Caco-2 (cell line): ENCODE measurements around the gene KRT37. TPM values are rescaled to one million over a fixed set of nuclear protein-coding genes. Genes with fewer than 3 reads are reported as not detected.
A peak's percentile ranks its signal among the peaks of the same experiment; 100 is the strongest.

Experiments used
- BruUV-seq: library from RNA; stranded (reverse); fragments of 400-500 nt; replicated peaks from 2 replicates; lab custom pipeline; 2021; lab: Mats Ljungman, UMichigan
- CTCF ChIA-PET: fragments of 300-600 bp; sonication (Branson Sonifier 250); formaldehyde crosslinking; loops from one replicate; lab custom pipeline; 2022; ENCODE audit warnings: antibody characterized with exemption; lab: Charles Lee
- POLR2A ChIA-PET: fragments of 300-600 bp; sonication (Branson Sonifier 250); formaldehyde crosslinking; loops from one replicate; lab custom pipeline; 2022; ENCODE audit warnings: antibody characterized with exemption; lab: Charles Lee
- DNase-seq, 2 experiments: peaks; one replicate each; pipeline versions ENCODE4 v3.0.0 to v3.0.0-alpha.2; 2020 to 2022
- H3K27me3 ChIP-seq: replicated peaks from 2 replicates; pipeline ENCODE4 v1.6.0; 2011; ENCODE audit warnings: low read length; ENCODE audit not compliant: control insufficient read depth, insufficient read depth
- H3K36me3 ChIP-seq: 2 replicates; pipeline ENCODE4 v1.5.1; 2011; ENCODE audit warnings: low read length; ENCODE audit not compliant: control insufficient read depth, insufficient read depth
- H3K4me1 ChIP-seq: fragments of 250-450 bp; sonication (Bioruptor Pico); 2 replicates; pipeline ENCODE4 v1.5.1; 2020; ENCODE audit warnings: mild to moderate bottlenecking
- H3K4me3 ChIP-seq: 2 replicates; pipeline ENCODE4 v1.5.1; 2011; ENCODE audit warnings: low read depth, mild to moderate bottlenecking, control low read depth, low read length
- H3K9me3 ChIP-seq: fragments of 250-450 bp; sonication (Bioruptor Pico); 2 replicates; pipeline ENCODE4 v1.5.1; 2020; ENCODE audit warnings: mild to moderate bottlenecking, moderate library complexity
- H3K27ac Mint-ChIP-seq: one replicate; pipeline ENCODE4 v1.8.0; 2022; ENCODE audit warnings: mixed read lengths; ENCODE audit not compliant: unreplicated experiment
- H3K27me3 Mint-ChIP-seq: one replicate; pipeline ENCODE4 v1.8.0; 2022; ENCODE audit warnings: mixed read lengths; ENCODE audit not compliant: insufficient read depth, unreplicated experiment
- H3K36me3 Mint-ChIP-seq: one replicate; pipeline ENCODE4 v1.8.0; 2022; ENCODE audit warnings: mild to moderate bottlenecking, mixed read lengths; ENCODE audit not compliant: insufficient read depth, unreplicated experiment
- H3K4me1 Mint-ChIP-seq: one replicate; pipeline ENCODE4 v1.8.0; 2022; ENCODE audit warnings: low read depth, mixed read lengths; ENCODE audit not compliant: unreplicated experiment
- H3K4me3 Mint-ChIP-seq: one replicate; pipeline ENCODE4 v1.8.0; 2022; ENCODE audit warnings: mild to moderate bottlenecking, moderate library complexity, mixed read lengths; ENCODE audit not compliant: unreplicated experiment
- H3K9me3 Mint-ChIP-seq: one replicate; pipeline ENCODE4 v1.8.0; 2022; ENCODE audit warnings: mixed read lengths; ENCODE audit not compliant: unreplicated experiment
- CTCF ChIP-seq, 2 experiments: fragments of 200-600 bp in 1 of 2; IDR thresholded peaks; 1 replicate in 1 of 2; 2 replicates in 1 of 2; pipeline versions ENCODE4 v1.5.1 to v1.8.0; 2011 to 2022; ENCODE audit warnings: antibody characterized with exemption in 1 of 2, control low read depth in 1 of 2, inconsistent platforms in 1 of 2, low read depth in 1 of 2, low read length in 1 of 2, mild to moderate bottlenecking in 1 of 2, moderate library complexity in 1 of 2; ENCODE audit not compliant: insufficient read depth in 1 of 2, severe bottlenecking in 1 of 2, unreplicated experiment in 1 of 2
- intact Hi-C: fragments of 100-400 bp; cut with micrococcal nuclease; formaldehyde crosslinking; loops from one replicate; pipeline ENCODE4 v1.10.0; 2022; ENCODE audit not compliant: unreplicated experiment
- total RNA-seq: library from RNA; stranded (reverse); gene quantifications from 2 replicates; pipeline ENCODE4 v1.2.3, GENCODE V29; 2022

KRT37 gene
- total RNA-seq, 1 experiment from 2014 or later = not detected

GRCh38 chr17:41419716-41420115, 4.7 kb downstream of the KRT37 start:
- H3K4me3 Mint-ChIP-seq = no peak overlapping the region
- no peaks in the 10 kb centered on the region for H3K27me3 Mint-ChIP-seq
- ChIA-PET CTCF (no interaction called here), POLR2A (no interaction called here)
- Histone ChIP-seq H3K36me3 (no peaks in the 10 kb centered on the region), H3K27me3 (no peaks in the 10 kb centered on the region), H3K9me3 (no peaks in the 10 kb centered on the region), H3K4me1 (peaks cover 41% of the 10 kb centered on the region), H3K4me3 (no peak overlapping the region)
- no peak overlapping the region for H3K27ac Mint-ChIP-seq
- peaks cover 50% of the 10 kb centered on the region for H3K4me1 Mint-ChIP-seq
- no peaks in the 10 kb centered on the region for H3K9me3 Mint-ChIP-seq
- intact Hi-C loops = loop anchor here (5.0 to 10.0 kb wide), 4 partner anchors 63 to 243 kb away; partner anchors contain the start of genes KRT19, KRT33A and KRT35
- H3K36me3 Mint-ChIP-seq = no peaks in the 10 kb centered on the region
- TF ChIP-seq CTCF (IDR thresholded peaks at IDR 0.05; ENCODE audit: insufficient read depth in 1 of 2, low read depth in 1 of 2, low read length in 1 of 2, severe bottlenecking in 1 of 2, unreplicated experiment in 1 of 2) = no peak
- BruUV-seq = no TSS peak
- no peak for DNase-seq

GRCh38 chr17:41418116-41418860, 6.1 kb downstream of the KRT37 start:
- no peak for TF ChIP-seq CTCF (IDR thresholded peaks at IDR 0.05; ENCODE audit: insufficient read depth in 1 of 2, low read depth in 1 of 2, low read length in 1 of 2, severe bottlenecking in 1 of 2, unreplicated experiment in 1 of 2)
- Histone ChIP-seq H3K27me3 (no peaks in the 10 kb centered on the region), H3K9me3 (no peaks in the 10 kb centered on the region), H3K4me3 (no peak overlapping the region), H3K4me1 (peaks cover 54% of the 10 kb centered on the region), H3K36me3 (no peaks in the 10 kb centered on the region)
- peak overlapping the region; percentile 5 for H3K27ac Mint-ChIP-seq
- no TSS peak for BruUV-seq
- no peaks in the 10 kb centered on the region for H3K36me3 Mint-ChIP-seq
- peaks cover 64% of the 10 kb centered on the region for H3K4me1 Mint-ChIP-seq
- POLR2A ChIA-PET = interaction anchor here (0.5 kb wide), 1 partner anchor 49 kb away, joined by 6 read pairs; no protein-coding TSS in a partner anchor
- H3K27me3 Mint-ChIP-seq = no peaks in the 10 kb centered on the region
- no peak for DNase-seq
- no peak overlapping the region for H3K4me3 Mint-ChIP-seq
- CTCF ChIA-PET = interaction anchor here (0.7 to 2.7 kb wide), 17 partner anchors 12 to 614 kb away, joined by 3 to 11 read pairs (median 4); no protein-coding TSS in a partner anchor
- H3K9me3 Mint-ChIP-seq = no peaks in the 10 kb centered on the region
- intact Hi-C loops = loop anchor here (5.0 to 10.0 kb wide), 4 partner anchors 63 to 244 kb away; partner anchors contain the start of genes KRT19, KRT33A and KRT35

- Histone ChIP-seq H3K36me3 (no peaks in the 10 kb centered on the region), H3K4me1 (peaks cover 60% of the 10 kb centered on the region), H3K4me3 (no peak overlapping the region), H3K27me3 (no peaks in the 10 kb centered on the region), H3K9me3 (no peaks in the 10 kb centered on the region)
- H3K27me3 Mint-ChIP-seq = no peaks in the 10 kb centered on the region
- peak; percentile 63 to 65 for DNase-seq
- ChIA-PET POLR2A (interaction anchor here (0.5 kb wide), 1 partner anchor 50 kb away, joined by 6 read pairs; no protein-coding TSS in a partner anchor), CTCF (interaction anchor here (0.7 to 2.7 kb wide), 17 partner anchors 11 to 614 kb away, joined by 3 to 11 read pairs (median 4); no protein-coding TSS in a partner anchor)
- intact Hi-C loops = loop anchor here (5.0 to 10.0 kb wide), 4 partner anchors 63 to 245 kb away; partner anchors contain the start of genes KRT19, KRT33A and KRT35
- peak; percentile 70 to 71 for TF ChIP-seq CTCF (IDR thresholded peaks at IDR 0.05; ENCODE audit: insufficient read depth in 1 of 2, low read depth in 1 of 2, low read length in 1 of 2, severe bottlenecking in 1 of 2, unreplicated experiment in 1 of 2)
- no peak overlapping the region for H3K4me3 Mint-ChIP-seq
- peaks cover 70% of the 10 kb centered on the region for H3K4me1 Mint-ChIP-seq
- H3K27ac Mint-ChIP-seq = peak overlapping the region; percentile 5
- no peaks in the 10 kb centered on the region for H3K9me3 Mint-ChIP-seq
- no peaks in the 10 kb centered on the region for H3K36me3 Mint-ChIP-seq
- BruUV-seq = no TSS peak
Measured at GRCh38 chr17:41417576-41418015, 6.8 kb downstream of the KRT37 start.
